ENCODE results near the gene MARK2. TPM values are rescaled to one million over a fixed set of nuclear protein-coding genes. Genes with fewer than 3 reads are reported as not detected.

Gene MARK2
- total and polyA plus RNA-seq, 8 donors = 8.8 to 128 (median 19.3) TPM

GRCh38 chr11:63931045-63931444 lies 92.1 kb downstream of the MARK2 start:
- Histone ChIP-seq H3K27me3 (no peaks in the 10 kb centered on the region), H3K9me3 (no peaks in the 10 kb centered on the region), H3K27ac (no peak overlapping the region), H3K36me3 (no peaks in the 10 kb centered on the region), H3K4me1 (no peaks in the 10 kb centered on the region), H3K4me3 (no peak overlapping the region)
- DNase-seq = no peak
- TF ChIP-seq EP300 (IDR thresholded peaks at IDR 0.05) (no peak), POLR2AphosphoS5 (IDR thresholded peaks at IDR 0.05) (no peak), CTCF (IDR thresholded peaks at IDR 0.05) (no peak), POLR2A (IDR thresholded peaks at IDR 0.05) (no peak)
- intact Hi-C loops (cut with DNase I; ENCODE audit: low total_unique reads) = no loop called here
- WGBS, 5 donors = 69 to 76% (median 71%) methylated on average over 6 of the region's 6 CpGs

GRCh38 chr11:63931876-63932275 lies 93.0 kb downstream of the MARK2 start:
- no peaks in the 10 kb centered on the region for H3K9me3 ChIP-seq
- 78 to 85% (median 84%) methylated on average over 12 of the region's 12 CpGs for WGBS, 5 donors

GRCh38 chr11:63933459-63933858 lies 94.5 kb downstream of the MARK2 start:
- Histone ChIP-seq H3K4me3 (no peak overlapping the region), H3K9me3 (no peaks in the 10 kb centered on the region), H3K4me1 (peaks cover 0 to 9% (median 8%) of the 10 kb centered on the region in 4 donors), H3K27me3 (no peaks in the 10 kb centered on the region), H3K36me3 (no peaks in the 10 kb centered on the region), H3K27ac (no peak overlapping the region)
- intact Hi-C loops (cut with DNase I; ENCODE audit: low total_unique reads) = no loop called here
- TF ChIP-seq EP300 (IDR thresholded peaks at IDR 0.05) = no peak
- TF ChIP-seq CTCF (IDR thresholded peaks at IDR 0.05) = no peak
- TF ChIP-seq POLR2A (IDR thresholded peaks at IDR 0.05) = no peak
- no peak for TF ChIP-seq POLR2AphosphoS5 (IDR thresholded peaks at IDR 0.05)
- 79 to 94% (median 80%) methylated on average over 1 of the region's 1 CpG for WGBS, 5 donors
- DNase-seq = no peak

More at GRCh38 chr11:63931876-63932275, 93.0 kb downstream of the MARK2 start:
- no peaks in the 10 kb centered on the region for H3K27me3 ChIP-seq
- no peak for DNase-seq
- H3K36me3 ChIP-seq = no peaks in the 10 kb centered on the region
- no peaks in the 10 kb centered on the region for H3K4me1 ChIP-seq
- intact Hi-C loops (cut with DNase I; ENCODE audit: low total_unique reads) = no loop called here
- H3K4me3 ChIP-seq = no peak overlapping the region
- no peak overlapping the region for H3K27ac ChIP-seq
- no peak for TF ChIP-seq POLR2A (IDR thresholded peaks at IDR 0.05)
- TF ChIP-seq EP300 (IDR thresholded peaks at IDR 0.05) = no peak
- TF ChIP-seq POLR2AphosphoS5 (IDR thresholded peaks at IDR 0.05) = no peak
- no peak for TF ChIP-seq CTCF (IDR thresholded peaks at IDR 0.05)

- Histone ChIP-seq H3K27me3 (no peaks in the 10 kb centered on the region), H3K27ac (peak overlapping the region; percentile 76 to 84 (median 79)), H3K4me1 (peaks cover 6 to 38% (median 23%) of the 10 kb centered on the region in 4 donors), H3K36me3 (peaks cover 0 to 11% (median 0%) of the 10 kb centered on the region in 4 donors), H3K9me3 (no peaks in the 10 kb centered on the region), H3K4me3 (peak overlapping the region; percentile 70 to 91 (median 78))
- TF ChIP-seq EP300 (IDR thresholded peaks at IDR 0.05) (no peak), POLR2A (IDR thresholded peaks at IDR 0.05) (no peak), CTCF (IDR thresholded peaks at IDR 0.05) (no peak), POLR2AphosphoS5 (IDR thresholded peaks at IDR 0.05) (no peak)
- 20 to 33% (median 23%) methylated on average over 23 to 30 of the region's 30 CpGs for WGBS, 5 donors
- DNase-seq = peak in 1 of 2 donors; percentile 46
- intact Hi-C loops (cut with DNase I; ENCODE audit: low total_unique reads) = no loop called here
Measured at GRCh38 chr11:63937713-63938478, 99.0 kb downstream of the MARK2 start.
